MM.1S (cell line): ENCODE measurements around the gene NIN.

Experiments
- EZH2 ChIP-seq: fragments of 300-600 bp; sonication (generic); optimal IDR thresholded peaks from 2 replicates; pipeline ENCODE3; 2017; ENCODE audit warnings: low read depth, mild to moderate bottlenecking, antibody characterized with exemption, low read length, mixed read lengths
- TF ChIP-seq, protein P1 (sequence below): fragments of 300-600 bp; sonication (generic); IDR thresholded peaks from 2 replicates; pipeline ENCODE4 v1.5.1; 2016; ENCODE audit warnings: antibody characterized with exemption, low read length, mixed read lengths

GRCh38 chr14:50704454-50705010 is 126.4 kb downstream of the NIN start:
- TF ChIP-seq, protein P1, sequence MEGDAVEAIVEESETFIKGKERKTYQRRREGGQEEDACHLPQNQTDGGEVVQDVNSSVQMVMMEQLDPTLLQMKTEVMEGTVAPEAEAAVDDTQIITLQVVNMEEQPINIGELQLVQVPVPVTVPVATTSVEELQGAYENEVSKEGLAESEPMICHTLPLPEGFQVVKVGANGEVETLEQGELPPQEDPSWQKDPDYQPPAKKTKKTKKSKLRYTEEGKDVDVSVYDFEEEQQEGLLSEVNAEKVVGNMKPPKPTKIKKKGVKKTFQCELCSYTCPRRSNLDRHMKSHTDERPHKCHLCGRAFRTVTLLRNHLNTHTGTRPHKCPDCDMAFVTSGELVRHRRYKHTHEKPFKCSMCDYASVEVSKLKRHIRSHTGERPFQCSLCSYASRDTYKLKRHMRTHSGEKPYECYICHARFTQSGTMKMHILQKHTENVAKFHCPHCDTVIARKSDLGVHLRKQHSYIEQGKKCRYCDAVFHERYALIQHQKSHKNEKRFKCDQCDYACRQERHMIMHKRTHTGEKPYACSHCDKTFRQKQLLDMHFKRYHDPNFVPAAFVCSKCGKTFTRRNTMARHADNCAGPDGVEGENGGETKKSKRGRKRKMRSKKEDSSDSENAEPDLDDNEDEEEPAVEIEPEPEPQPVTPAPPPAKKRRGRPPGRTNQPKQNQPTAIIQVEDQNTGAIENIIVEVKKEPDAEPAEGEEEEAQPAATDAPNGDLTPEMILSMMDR: no peak
- TF ChIP-seq EZH2: no peak
